Measurements from ENCODE around the gene MRPL44.

MRPL44 gene

DNA sequence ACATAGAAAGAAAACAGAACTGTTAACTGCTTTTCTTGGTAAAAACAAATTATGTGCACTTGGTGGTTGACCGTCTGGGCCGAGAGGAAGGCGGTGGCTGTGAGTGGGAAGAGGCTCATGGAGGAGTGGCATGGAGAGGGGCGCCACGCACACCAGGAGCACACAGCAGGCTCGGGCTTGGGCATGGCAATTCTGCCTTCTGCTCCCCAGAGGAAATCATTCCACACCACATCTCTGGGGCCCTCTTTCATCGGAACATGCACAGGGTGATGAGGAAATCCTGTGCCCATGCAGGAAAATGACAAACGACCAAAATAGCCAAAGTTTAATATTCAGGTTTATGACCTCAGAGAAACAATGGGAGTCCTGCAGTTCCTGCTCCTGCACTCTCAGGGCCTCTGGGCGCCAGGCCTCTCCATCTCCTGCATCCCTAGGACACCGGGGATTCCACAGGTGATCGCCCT lies 38.6 kb upstream of the MRPL44 start:
- TF ChIP-seq, protein P1, sequence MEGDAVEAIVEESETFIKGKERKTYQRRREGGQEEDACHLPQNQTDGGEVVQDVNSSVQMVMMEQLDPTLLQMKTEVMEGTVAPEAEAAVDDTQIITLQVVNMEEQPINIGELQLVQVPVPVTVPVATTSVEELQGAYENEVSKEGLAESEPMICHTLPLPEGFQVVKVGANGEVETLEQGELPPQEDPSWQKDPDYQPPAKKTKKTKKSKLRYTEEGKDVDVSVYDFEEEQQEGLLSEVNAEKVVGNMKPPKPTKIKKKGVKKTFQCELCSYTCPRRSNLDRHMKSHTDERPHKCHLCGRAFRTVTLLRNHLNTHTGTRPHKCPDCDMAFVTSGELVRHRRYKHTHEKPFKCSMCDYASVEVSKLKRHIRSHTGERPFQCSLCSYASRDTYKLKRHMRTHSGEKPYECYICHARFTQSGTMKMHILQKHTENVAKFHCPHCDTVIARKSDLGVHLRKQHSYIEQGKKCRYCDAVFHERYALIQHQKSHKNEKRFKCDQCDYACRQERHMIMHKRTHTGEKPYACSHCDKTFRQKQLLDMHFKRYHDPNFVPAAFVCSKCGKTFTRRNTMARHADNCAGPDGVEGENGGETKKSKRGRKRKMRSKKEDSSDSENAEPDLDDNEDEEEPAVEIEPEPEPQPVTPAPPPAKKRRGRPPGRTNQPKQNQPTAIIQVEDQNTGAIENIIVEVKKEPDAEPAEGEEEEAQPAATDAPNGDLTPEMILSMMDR (IDR thresholded peaks at IDR 0.05; ENCODE audit: control insufficient read depth, extremely low read depth, insufficient read depth), result no peak
- DNase-seq (ENCODE audit: low read depth), result no peak
- H3K4me3 ChIP-seq (ENCODE audit: low read depth, low read length), result no peak overlapping the region

DNA sequence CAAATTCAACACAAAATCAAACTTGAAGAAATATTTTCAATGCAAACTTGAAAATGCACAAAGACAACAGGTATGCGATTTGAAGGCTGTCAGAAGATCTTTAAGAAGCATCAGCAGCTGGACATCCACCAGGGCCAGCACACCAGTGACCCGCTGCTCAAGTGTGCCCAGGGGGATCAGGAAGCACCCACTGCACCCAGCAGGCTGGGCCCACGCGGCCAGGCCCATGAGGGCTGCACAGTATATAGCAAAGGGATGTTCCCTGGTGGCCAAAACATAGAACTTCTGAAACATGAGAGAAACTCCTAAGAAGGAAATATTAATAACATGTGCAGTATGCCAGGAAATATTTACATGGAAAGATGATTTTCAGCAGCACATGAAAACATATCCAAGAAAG lies 37.2 kb upstream of the MRPL44 start:
- no peak for DNase-seq (ENCODE audit: low read depth)
- no peak overlapping the region for H3K4me3 ChIP-seq (ENCODE audit: low read depth, low read length)
- TF ChIP-seq, protein P1 (IDR thresholded peaks at IDR 0.05; ENCODE audit: control insufficient read depth, extremely low read depth, insufficient read depth), result no peak

DNA sequence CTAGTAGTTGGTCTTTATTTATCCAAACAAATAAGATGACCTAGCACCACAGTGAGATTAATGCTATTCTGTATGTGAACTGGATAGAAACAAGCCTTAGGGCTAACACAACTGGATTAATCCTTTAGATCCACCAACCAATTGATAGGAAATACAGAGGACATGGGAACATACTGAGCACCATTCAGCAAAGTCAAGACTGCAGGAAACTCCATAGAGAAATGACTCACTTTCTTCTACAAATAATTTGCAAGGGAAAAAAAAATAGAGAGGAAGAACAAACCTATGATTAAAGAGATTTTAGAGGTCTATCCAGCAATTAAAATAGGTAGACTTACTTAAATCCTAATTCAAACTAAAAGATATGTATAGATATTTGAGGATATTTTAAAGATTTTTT lies 36.1 kb upstream of the MRPL44 start:
- no peak for DNase-seq (ENCODE audit: low read depth)
- H3K4me3 ChIP-seq (ENCODE audit: low read depth, low read length), result no peak overlapping the region
- TF ChIP-seq, protein P1 (IDR thresholded peaks at IDR 0.05; ENCODE audit: control insufficient read depth, extremely low read depth, insufficient read depth), result no peak

DNA sequence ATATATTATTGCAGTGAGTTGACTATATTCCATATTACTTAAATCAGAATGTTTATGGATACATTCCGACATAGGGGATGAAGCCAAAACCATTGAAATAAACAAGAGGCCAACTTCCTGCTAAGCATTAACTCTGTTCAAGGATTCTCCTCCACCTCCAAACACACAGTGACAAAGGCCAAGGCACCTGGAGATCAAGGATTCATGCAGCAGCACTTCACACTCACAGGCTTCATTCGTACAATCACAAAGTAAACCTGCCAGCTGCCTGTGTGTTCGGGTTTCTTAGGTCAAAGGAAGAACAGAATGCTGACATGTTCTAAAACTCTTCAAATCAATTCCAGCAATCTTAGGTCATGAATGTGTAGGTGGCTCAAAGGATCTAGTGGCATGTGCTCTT lies 35.0 kb upstream of the MRPL44 start:
- H3K4me3 ChIP-seq (ENCODE audit: low read depth, low read length), result no peak overlapping the region
- DNase-seq (ENCODE audit: low read depth), result no peak
- TF ChIP-seq, protein P1 (IDR thresholded peaks at IDR 0.05; ENCODE audit: control insufficient read depth, extremely low read depth, insufficient read depth), result no peak

DNA sequence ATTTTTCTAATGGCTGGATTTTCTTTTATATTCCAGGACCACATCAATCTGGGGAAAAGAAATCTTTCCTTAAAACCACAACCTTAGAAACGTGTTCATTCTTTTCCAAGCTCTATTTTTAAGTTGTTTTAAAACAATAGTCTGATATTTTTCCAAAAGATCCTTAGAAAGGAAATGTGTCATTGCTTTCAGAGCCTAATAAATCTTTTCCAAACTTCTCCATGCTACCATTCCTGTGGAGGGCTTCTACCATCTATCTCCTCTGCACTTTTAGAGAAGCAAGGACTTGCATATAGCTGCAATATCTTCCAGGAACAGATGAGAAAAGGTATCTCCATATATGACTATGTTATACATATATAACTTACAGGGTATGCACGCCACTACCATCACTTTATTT lies 33.3 kb upstream of the MRPL44 start:
- no peak for DNase-seq (ENCODE audit: low read depth)
- no peak overlapping the region for H3K4me3 ChIP-seq (ENCODE audit: low read depth, low read length)
- TF ChIP-seq, protein P1 (IDR thresholded peaks at IDR 0.05; ENCODE audit: control insufficient read depth, extremely low read depth, insufficient read depth), result no peak

DNA sequence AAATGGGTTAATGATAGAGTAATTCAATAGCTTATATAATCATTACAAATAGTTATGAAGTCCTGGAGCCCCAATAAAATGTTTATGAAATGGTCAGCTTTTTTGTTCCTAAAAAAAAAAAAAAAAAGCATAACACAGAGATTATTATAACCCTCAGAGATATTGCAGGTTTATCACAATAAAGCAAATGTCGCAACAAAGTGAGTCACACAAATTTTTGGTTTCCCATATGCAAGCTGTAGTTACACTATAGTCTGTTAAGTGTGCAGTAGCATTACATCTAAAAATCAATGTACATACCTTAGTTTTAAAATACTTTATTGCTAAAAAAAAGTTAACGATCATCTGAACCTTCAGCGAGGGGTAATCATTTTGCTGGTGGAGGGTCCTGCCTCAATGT lies 32.2 kb upstream of the MRPL44 start:
- no peak for DNase-seq (ENCODE audit: low read depth)
- TF ChIP-seq, protein P1 (IDR thresholded peaks at IDR 0.05; ENCODE audit: control insufficient read depth, extremely low read depth, insufficient read depth), result no peak

More for the DNA sequence above, 32.2 kb upstream of the MRPL44 start:
- no peak overlapping the region for H3K4me3 ChIP-seq (ENCODE audit: low read depth, low read length)
